Subcutaneous adipose tissue (tissue), 4 donors: ENCODE measurements around the gene U2AF2. TPM values are rescaled to one million over a fixed set of nuclear protein-coding genes. Genes with fewer than 3 reads are reported as not detected.

Experiments used
- total RNA-seq, 4 donors: library from RNA; depleted of rRNA; stranded (reverse); fragments of >200 nt; gene quantifications; one replicate each; pipeline ENCODE4 v1.1.0, GENCODE V29; 2016
- TF ChIP-seq, protein P1 (sequence below): fragments of 450-650 bp; IDR thresholded peaks from one replicate; pipeline ENCODE4 v1.5.1; 2016; ENCODE audit warnings: low read depth, mild to moderate bottlenecking, control low read depth, antibody characterized with exemption, moderate library complexity

The U2AF2 gene
- total RNA-seq, 4 donors from 2014 or later, result 51.8 to 96.8 (median 72.5) TPM

GRCh38 chr19:55670280-55671053 lies 15.6 kb downstream of the U2AF2 start:
- TF ChIP-seq, protein P1, sequence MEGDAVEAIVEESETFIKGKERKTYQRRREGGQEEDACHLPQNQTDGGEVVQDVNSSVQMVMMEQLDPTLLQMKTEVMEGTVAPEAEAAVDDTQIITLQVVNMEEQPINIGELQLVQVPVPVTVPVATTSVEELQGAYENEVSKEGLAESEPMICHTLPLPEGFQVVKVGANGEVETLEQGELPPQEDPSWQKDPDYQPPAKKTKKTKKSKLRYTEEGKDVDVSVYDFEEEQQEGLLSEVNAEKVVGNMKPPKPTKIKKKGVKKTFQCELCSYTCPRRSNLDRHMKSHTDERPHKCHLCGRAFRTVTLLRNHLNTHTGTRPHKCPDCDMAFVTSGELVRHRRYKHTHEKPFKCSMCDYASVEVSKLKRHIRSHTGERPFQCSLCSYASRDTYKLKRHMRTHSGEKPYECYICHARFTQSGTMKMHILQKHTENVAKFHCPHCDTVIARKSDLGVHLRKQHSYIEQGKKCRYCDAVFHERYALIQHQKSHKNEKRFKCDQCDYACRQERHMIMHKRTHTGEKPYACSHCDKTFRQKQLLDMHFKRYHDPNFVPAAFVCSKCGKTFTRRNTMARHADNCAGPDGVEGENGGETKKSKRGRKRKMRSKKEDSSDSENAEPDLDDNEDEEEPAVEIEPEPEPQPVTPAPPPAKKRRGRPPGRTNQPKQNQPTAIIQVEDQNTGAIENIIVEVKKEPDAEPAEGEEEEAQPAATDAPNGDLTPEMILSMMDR, result no peak

DNA sequence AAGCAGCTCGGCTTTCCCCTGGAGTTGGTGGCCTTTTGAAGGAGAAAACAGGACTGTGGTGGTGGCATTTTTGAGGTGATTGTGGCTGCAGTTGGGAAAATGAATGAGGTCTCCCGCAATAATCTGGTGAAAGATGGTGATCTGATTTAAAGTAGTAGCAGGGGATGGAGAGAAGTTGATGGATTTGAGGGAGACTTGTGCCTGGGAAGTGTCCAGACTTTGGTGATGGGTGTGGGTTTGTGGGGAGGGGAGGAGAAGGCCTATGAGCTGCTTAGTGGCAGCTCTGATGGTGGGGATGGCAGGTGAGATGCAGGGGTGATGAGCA lies 16.2 kb downstream of the U2AF2 start:
- TF ChIP-seq, protein P1, result no peak

- TF ChIP-seq, protein P1, result no peak
Observed at GRCh38 chr19:55672418-55672817, 17.6 kb downstream of the U2AF2 start.

GRCh38 chr19:55673465-55673864 lies 18.6 kb downstream of the U2AF2 start:
- TF ChIP-seq, protein P1, result no peak

GRCh38 chr19:55673889-55674288 lies 19.1 kb downstream of the U2AF2 start:
- TF ChIP-seq, protein P1, result no peak

DNA sequence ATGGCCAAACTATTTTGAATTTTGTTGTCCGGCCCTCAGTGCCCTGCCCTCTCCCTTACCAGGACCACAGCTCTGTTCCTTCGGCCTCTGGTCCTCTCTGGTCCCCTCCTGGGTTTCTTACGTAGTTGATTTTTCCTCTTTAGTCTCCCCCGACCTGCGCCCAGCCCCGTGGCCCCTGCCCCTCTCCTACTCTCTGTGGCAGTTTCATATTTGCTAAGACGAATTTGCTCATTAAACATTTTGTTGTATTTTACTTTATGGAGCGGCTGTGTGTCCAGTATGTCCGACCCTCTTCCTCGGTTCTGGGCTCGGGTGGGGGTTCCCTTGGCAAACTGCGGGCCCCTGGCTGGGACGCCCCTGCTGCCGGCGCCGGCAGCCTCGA lies 19.6 kb downstream of the U2AF2 start:
- TF ChIP-seq, protein P1, result no peak

GRCh38 chr19:55674841-55675660 lies 20.2 kb downstream of the U2AF2 start, which contains the start of gene EPN1:
TSS of gene EPN1 (plus strand) at chr19:55675226. CDS start at chr19:55678628, 3,402 bp downstream.
- TF ChIP-seq, protein P1, result no peak
